Endothelial cell of umbilical vein (primary cell): ENCODE data around the gene DPF1. TPM values are rescaled to one million over a fixed set of nuclear protein-coding genes. Genes with fewer than 3 reads are reported as not detected.

Source experiments
- BruUV-seq: library from RNA; stranded (reverse); fragments of 400-500 nt; replicated peaks from 2 replicates; lab custom pipeline; 2021; lab: Mats Ljungman, UMichigan
- CTCF ChIA-PET: fragments of 300-600, 350-600 bp; sonication (Branson Sonifier 250); formaldehyde crosslinking; loops from one replicate; lab custom pipeline; 2021; ENCODE audit warnings: antibody characterized with exemption, inconsistent platforms; lab: Charles Lee
- POLR2A ChIA-PET: fragments of 300-600, 350-600 bp; sonication (Branson Sonifier 250); formaldehyde crosslinking; loops from one replicate; lab custom pipeline; 2021; ENCODE audit warnings: antibody characterized with exemption, inconsistent platforms; lab: Charles Lee
- DNase-seq: peaks from one replicate; pipeline ENCODE4 v3.0.0-alpha.2; 2011; ENCODE audit warnings: low read depth, low spot score
- FAIRE-seq: peaks from 2 replicates; lab custom pipeline; 2011; peaks lifted over from hg19 to GRCh38; lab: Jason Lieb, UNC
- H2AFZ ChIP-seq: 2 replicates; pipeline ENCODE4 v1.6.0; 2012; ENCODE audit warnings: low read depth, low read length, control low read depth, inconsistent platforms
- H3K27ac ChIP-seq: 2 replicates; pipeline ENCODE4 v1.5.1; 2011; ENCODE audit warnings: low read depth, mild to moderate bottlenecking, control low read depth, low read length, moderate library complexity; ENCODE audit not compliant: insufficient read depth
- H3K27me3 ChIP-seq, 2 experiments: 2 replicates each; pipeline versions ENCODE4 v1.6.0 to v1.6.1; 2011; ENCODE audit warnings: low read length in 2 of 2, mixed read lengths in 1 of 2; ENCODE audit not compliant: control insufficient read depth in 2 of 2, insufficient read depth in 2 of 2
- H3K36me3 ChIP-seq, 2 experiments: 2 replicates in 1 of 2; 3 replicates in 1 of 2; pipeline ENCODE4 v1.5.1; 2011; ENCODE audit warnings: low read length in 2 of 2, mild to moderate bottlenecking in 1 of 2, moderate library complexity in 1 of 2; ENCODE audit not compliant: control insufficient read depth in 2 of 2, insufficient read depth in 2 of 2; ENCODE audit errors: extremely low read depth in 1 of 2
- H3K4me1 ChIP-seq: 3 replicates; pipeline ENCODE4 v1.5.1; 2011; ENCODE audit warnings: mild to moderate bottlenecking, low read length; ENCODE audit not compliant: control insufficient read depth, insufficient read depth; ENCODE audit errors: extremely low read depth
- H3K4me2 ChIP-seq: 2 replicates; pipeline ENCODE4 v1.6.1; 2011; ENCODE audit warnings: low read length, control low read depth, mixed read lengths; ENCODE audit not compliant: insufficient read depth
- H3K4me3 ChIP-seq, 3 experiments: fragments of 200-600 bp in 1 of 3; sonication (generic), shearing (Covaris generic) in 1 of 3; replicated peaks in 1 of 3; 2 replicates each; pipeline ENCODE4 v1.5.1; 2011 to 2016; ENCODE audit warnings: control low read depth in 3 of 3, low read length in 3 of 3, mild to moderate bottlenecking in 2 of 3, inconsistent platforms in 1 of 3, low read depth in 1 of 3, moderate library complexity in 1 of 3; ENCODE audit not compliant: insufficient read depth in 1 of 3
- H3K79me2 ChIP-seq: 2 replicates; pipeline ENCODE4 v1.6.0; 2012; ENCODE audit warnings: low read length, inconsistent platforms; ENCODE audit not compliant: control insufficient read depth, insufficient read depth
- H3K9ac ChIP-seq: replicated peaks from 2 replicates; pipeline ENCODE3; 2011; ENCODE audit warnings: low read length, control low read depth; ENCODE audit not compliant: insufficient read depth; ENCODE audit errors: extremely low read depth
- H3K9me1 ChIP-seq: replicated peaks from 3 replicates; pipeline ENCODE4 v1.6.0; 2011; ENCODE audit warnings: mild to moderate bottlenecking, low read length; ENCODE audit not compliant: control insufficient read depth, insufficient read depth; ENCODE audit errors: extremely low read depth
- H3K9me3 ChIP-seq: replicated peaks from 2 replicates; pipeline ENCODE4 v1.5.1; 2012; ENCODE audit warnings: low read length, inconsistent platforms; ENCODE audit not compliant: control insufficient read depth, insufficient read depth
- H4K20me1 ChIP-seq: replicated peaks from 2 replicates; pipeline ENCODE3; 2011; ENCODE audit warnings: mild to moderate bottlenecking, low read length; ENCODE audit not compliant: control insufficient read depth, insufficient read depth; ENCODE audit errors: extremely low read depth
- EZH2 ChIP-seq: IDR thresholded peaks from 2 replicates; pipeline ENCODE4 v1.6.1; 2012; ENCODE audit warnings: borderline replicate concordance, low read depth, mild to moderate bottlenecking, moderate library complexity, low read length, inconsistent platforms; ENCODE audit not compliant: severe bottlenecking
- FOS ChIP-seq: IDR thresholded peaks from 2 replicates; pipeline ENCODE4 v1.6.1; 2011; ENCODE audit warnings: mild to moderate bottlenecking, low read length, moderate library complexity, borderline replicate concordance; ENCODE audit not compliant: insufficient read depth
- GATA2 ChIP-seq: IDR thresholded peaks from 2 replicates; pipeline ENCODE4 v1.7.0; 2011; ENCODE audit warnings: low read depth, mild to moderate bottlenecking, moderate library complexity, mixed read lengths, low read length; ENCODE audit not compliant: insufficient read length, insufficient read depth
- JUN ChIP-seq: IDR thresholded peaks from 2 replicates; pipeline ENCODE4 v1.6.1; 2011; ENCODE audit warnings: borderline replicate concordance, low read depth; ENCODE audit not compliant: insufficient read length, insufficient read depth
- MYC ChIP-seq: IDR thresholded peaks from one replicate; pipeline ENCODE4 v1.6.1; 2011; ENCODE audit warnings: mild to moderate bottlenecking, low read depth, low read length
- POLR2A ChIP-seq: IDR thresholded peaks from 2 replicates; pipeline ENCODE4 v1.6.1; 2012; ENCODE audit warnings: low read depth, mild to moderate bottlenecking, control low read depth, low read length
- POLR2AphosphoS5 ChIP-seq: IDR thresholded peaks from 2 replicates; pipeline ENCODE4 v1.6.1; 2012; ENCODE audit warnings: low read depth, mild to moderate bottlenecking, control low read depth, low read length, moderate library complexity; ENCODE audit not compliant: insufficient read depth
- dilution Hi-C: fragments of 300-500 bp; cut with MboI; formaldehyde crosslinking; loops from one replicate; pipeline ENCODE4 v1.15.0; 2019; ENCODE audit warnings: low sequenced_read_pairs; ENCODE audit not compliant: extremely low pct_ligation_motif_present
- intact Hi-C: fragments of 100-400 bp; cut with micrococcal nuclease; formaldehyde crosslinking; loops from one replicate; pipeline ENCODE4 v1.10.0; 2022
- polyA plus RNA-seq, 4 experiments: library from polyadenylated mRNA; depleted of rRNA in 3 of 4; stranded (reverse) in 3 of 4; unstranded in 1 of 4; fragments of >200 nt; gene quantifications; 2 replicates each; pipeline versions ENCODE4 v1.2.1 to v1.2.3, GENCODE V29; 2011 to 2012; ENCODE audit warnings: missing spikeins in 1 of 4
- total RNA-seq: library from RNA; stranded (reverse); gene quantifications from 2 replicates; pipeline ENCODE4 v1.2.3, GENCODE V29; 2021
- TF ChIP-seq, protein P1 (sequence below), 2 donors: IDR thresholded peaks; 1 replicate in 1 of 2; 2 replicates in 1 of 2; pipeline ENCODE4 v1.5.1; 2011; ENCODE audit warnings: low read length in 2 of 2, mild to moderate bottlenecking in 2 of 2, moderate library complexity in 2 of 2, control low read depth in 1 of 2, inconsistent platforms in 1 of 2, low read depth in 1 of 2; ENCODE audit not compliant: insufficient read depth in 1 of 2; ENCODE audit errors: extremely low read depth in 1 of 2
- TF ChIP-seq, protein P2 (sequence below): IDR thresholded peaks from 2 replicates; pipeline ENCODE4 v1.6.1; 2011; ENCODE audit not compliant: insufficient read depth, insufficient read length

The DPF1 gene
- total and polyA plus RNA-seq, 2 donors (not counting 3 experiments of a cell fraction or from before 2014, with no cell fraction given) = 2.0 to 3.9 TPM

DNA sequence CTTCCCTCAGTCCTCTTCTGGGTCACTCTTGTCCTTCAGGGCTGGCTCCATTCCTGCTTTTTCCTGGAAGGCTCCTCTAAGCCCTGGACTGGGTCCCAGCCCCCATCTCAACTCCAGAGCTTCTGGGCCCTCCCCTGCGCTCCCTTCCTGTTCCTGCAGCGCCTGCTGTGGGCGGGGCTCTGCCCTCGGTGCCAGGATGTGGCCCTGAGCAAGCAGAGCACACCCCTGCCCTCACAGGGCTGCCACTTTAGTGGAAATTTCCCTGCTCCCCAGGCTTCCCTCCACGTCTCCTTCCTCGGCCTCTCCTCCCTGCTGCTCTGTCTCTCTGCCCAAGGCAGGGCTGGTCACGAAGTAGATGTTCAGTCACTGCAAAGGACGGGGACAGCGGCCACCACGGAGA lies 28.8 kb downstream of the DPF1 start:
- no peak overlapping the region for H2AFZ ChIP-seq
- no peaks in the 10 kb centered on the region for H3K4me1 ChIP-seq
- no peak overlapping the region for H3K9ac ChIP-seq
- H3K4me3 ChIP-seq = no peak overlapping the region
- TF ChIP-seq MYC (no peak), POLR2AphosphoS5 (no peak), GATA2 (no peak), JUN (no peak), POLR2A (no peak), EZH2 (no peak), FOS (no peak)
- TF ChIP-seq, protein P1, sequence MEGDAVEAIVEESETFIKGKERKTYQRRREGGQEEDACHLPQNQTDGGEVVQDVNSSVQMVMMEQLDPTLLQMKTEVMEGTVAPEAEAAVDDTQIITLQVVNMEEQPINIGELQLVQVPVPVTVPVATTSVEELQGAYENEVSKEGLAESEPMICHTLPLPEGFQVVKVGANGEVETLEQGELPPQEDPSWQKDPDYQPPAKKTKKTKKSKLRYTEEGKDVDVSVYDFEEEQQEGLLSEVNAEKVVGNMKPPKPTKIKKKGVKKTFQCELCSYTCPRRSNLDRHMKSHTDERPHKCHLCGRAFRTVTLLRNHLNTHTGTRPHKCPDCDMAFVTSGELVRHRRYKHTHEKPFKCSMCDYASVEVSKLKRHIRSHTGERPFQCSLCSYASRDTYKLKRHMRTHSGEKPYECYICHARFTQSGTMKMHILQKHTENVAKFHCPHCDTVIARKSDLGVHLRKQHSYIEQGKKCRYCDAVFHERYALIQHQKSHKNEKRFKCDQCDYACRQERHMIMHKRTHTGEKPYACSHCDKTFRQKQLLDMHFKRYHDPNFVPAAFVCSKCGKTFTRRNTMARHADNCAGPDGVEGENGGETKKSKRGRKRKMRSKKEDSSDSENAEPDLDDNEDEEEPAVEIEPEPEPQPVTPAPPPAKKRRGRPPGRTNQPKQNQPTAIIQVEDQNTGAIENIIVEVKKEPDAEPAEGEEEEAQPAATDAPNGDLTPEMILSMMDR (IDR thresholded peaks at IDR 0.05; ENCODE audit: extremely low read depth in 1 of 2, insufficient read depth in 1 of 2, low read depth in 1 of 2, low read length in 2 of 2) = no peak
- TF ChIP-seq, protein P2, sequence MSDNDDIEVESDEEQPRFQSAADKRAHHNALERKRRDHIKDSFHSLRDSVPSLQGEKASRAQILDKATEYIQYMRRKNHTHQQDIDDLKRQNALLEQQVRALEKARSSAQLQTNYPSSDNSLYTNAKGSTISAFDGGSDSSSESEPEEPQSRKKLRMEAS = no peak
- FAIRE-seq (no peak), DNase-seq (no peak)
- H3K36me3 ChIP-seq = peaks cover 0 to 6% of the 10 kb centered on the region in 2 experiments
- CTCF ChIA-PET = no interaction called here
- POLR2A ChIA-PET = no interaction called here
- intact Hi-C loops = no loop called here
- no peaks in the 10 kb centered on the region for H3K9me1 ChIP-seq
- H3K27me3 ChIP-seq = no peaks in the 10 kb centered on the region
- no peak overlapping the region for H3K27ac ChIP-seq
- BruUV-seq = no TSS peak
- dilution Hi-C loops = no loop called here
- no peaks in the 10 kb centered on the region for H3K9me3 ChIP-seq
- no peaks in the 10 kb centered on the region for H4K20me1 ChIP-seq
- H3K79me2 ChIP-seq = no peaks in the 10 kb centered on the region
- no peak overlapping the region for H3K4me2 ChIP-seq
